Progenitor cell of endocrine pancreas (in vitro differentiated cells): ENCODE data around the gene WRAP73. TPM values are rescaled to one million over a fixed set of nuclear protein-coding genes. Genes with fewer than 3 reads are reported as not detected.

Source experiments
- DNase-seq: peaks from one replicate; pipeline ENCODE4 v3.0.0; 2021; ENCODE audit warnings: low spot score; ENCODE audit not compliant: unreplicated experiment
- H3K27ac Mint-ChIP-seq: 2 replicates; pipeline ENCODE4 v1.8.0; 2021; ENCODE audit warnings: mild to moderate bottlenecking, moderate library complexity, mixed read lengths
- H3K27me3 Mint-ChIP-seq: 2 replicates; pipeline ENCODE4 v1.8.0; 2021; ENCODE audit warnings: mixed read lengths
- H3K36me3 Mint-ChIP-seq: 2 replicates; pipeline ENCODE4 v1.8.0; 2022; ENCODE audit warnings: mixed read lengths; ENCODE audit not compliant: insufficient read depth
- H3K4me1 Mint-ChIP-seq: 2 replicates; pipeline ENCODE4 v1.8.0; 2021; ENCODE audit warnings: low read depth, mixed read lengths
- H3K4me3 Mint-ChIP-seq: 2 replicates; pipeline ENCODE4 v1.8.0; 2021; ENCODE audit warnings: low read depth, mild to moderate bottlenecking, moderate library complexity, mixed read lengths
- H3K9me3 Mint-ChIP-seq: 2 replicates; pipeline ENCODE4 v1.8.0; 2021; ENCODE audit warnings: low read depth, mixed read lengths
- total RNA-seq: library from RNA; stranded (reverse); gene quantifications from 2 replicates; pipeline ENCODE4 v1.2.1, GENCODE V29; 2021
- TF ChIP-seq, protein P1 (sequence below): fragments of 200-600 bp; sonication (generic); IDR thresholded peaks from one replicate; pipeline ENCODE4 v1.5.0; 2021; ENCODE audit warnings: antibody characterized with exemption, mild to moderate bottlenecking; ENCODE audit not compliant: unreplicated experiment

Gene WRAP73
- total RNA-seq, 1 donor from 2014 or later = 28.1 TPM

GRCh38 chr1:3662080-3662671, 12.3 kb upstream of the WRAP73 start:
- no peaks in the 10 kb centered on the region for H3K4me1 Mint-ChIP-seq
- no peak overlapping the region for H3K4me3 Mint-ChIP-seq
- H3K27me3 Mint-ChIP-seq = peaks cover 50% of the 10 kb centered on the region
- no peaks in the 10 kb centered on the region for H3K36me3 Mint-ChIP-seq
- TF ChIP-seq, protein P1, sequence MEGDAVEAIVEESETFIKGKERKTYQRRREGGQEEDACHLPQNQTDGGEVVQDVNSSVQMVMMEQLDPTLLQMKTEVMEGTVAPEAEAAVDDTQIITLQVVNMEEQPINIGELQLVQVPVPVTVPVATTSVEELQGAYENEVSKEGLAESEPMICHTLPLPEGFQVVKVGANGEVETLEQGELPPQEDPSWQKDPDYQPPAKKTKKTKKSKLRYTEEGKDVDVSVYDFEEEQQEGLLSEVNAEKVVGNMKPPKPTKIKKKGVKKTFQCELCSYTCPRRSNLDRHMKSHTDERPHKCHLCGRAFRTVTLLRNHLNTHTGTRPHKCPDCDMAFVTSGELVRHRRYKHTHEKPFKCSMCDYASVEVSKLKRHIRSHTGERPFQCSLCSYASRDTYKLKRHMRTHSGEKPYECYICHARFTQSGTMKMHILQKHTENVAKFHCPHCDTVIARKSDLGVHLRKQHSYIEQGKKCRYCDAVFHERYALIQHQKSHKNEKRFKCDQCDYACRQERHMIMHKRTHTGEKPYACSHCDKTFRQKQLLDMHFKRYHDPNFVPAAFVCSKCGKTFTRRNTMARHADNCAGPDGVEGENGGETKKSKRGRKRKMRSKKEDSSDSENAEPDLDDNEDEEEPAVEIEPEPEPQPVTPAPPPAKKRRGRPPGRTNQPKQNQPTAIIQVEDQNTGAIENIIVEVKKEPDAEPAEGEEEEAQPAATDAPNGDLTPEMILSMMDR = no peak
- DNase-seq = no peak
- no peaks in the 10 kb centered on the region for H3K9me3 Mint-ChIP-seq
- H3K27ac Mint-ChIP-seq = no peak overlapping the region

GRCh38 chr1:3661631-3662030, 11.7 kb upstream of the WRAP73 start:
- H3K27me3 Mint-ChIP-seq = peaks cover 53% of the 10 kb centered on the region

DNA sequence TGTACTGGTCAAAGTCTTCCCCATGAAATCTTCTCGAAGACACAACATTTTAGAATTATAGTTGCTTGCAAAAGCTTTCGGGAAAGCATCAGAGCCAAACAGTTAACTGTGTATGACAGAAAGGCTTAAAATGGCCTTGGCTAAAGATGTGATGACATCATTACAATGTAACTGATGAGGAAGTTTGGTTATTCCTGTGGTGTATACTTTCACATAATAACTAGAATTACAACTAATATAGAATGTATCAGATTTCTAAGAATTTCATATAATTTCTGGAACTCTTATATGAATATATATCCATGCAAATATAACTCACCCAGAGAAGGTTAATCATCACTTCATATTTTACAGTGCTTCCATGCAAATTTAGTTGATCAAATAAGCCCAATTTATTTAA, 10.8 kb upstream of the WRAP73 start:
- DNase-seq = no peak
- H3K4me1 Mint-ChIP-seq = no peaks in the 10 kb centered on the region
- no peaks in the 10 kb centered on the region for H3K9me3 Mint-ChIP-seq
- H3K36me3 Mint-ChIP-seq = no peaks in the 10 kb centered on the region
- TF ChIP-seq, protein P1 = no peak
- H3K4me3 Mint-ChIP-seq = no peak overlapping the region
- no peak overlapping the region for H3K27ac Mint-ChIP-seq
- H3K27me3 Mint-ChIP-seq = peaks cover 58% of the 10 kb centered on the region

More at GRCh38 chr1:3661631-3662030, 11.7 kb upstream of the WRAP73 start:
- H3K4me3 Mint-ChIP-seq = no peak overlapping the region
- no peaks in the 10 kb centered on the region for H3K36me3 Mint-ChIP-seq
- no peak for DNase-seq
- H3K4me1 Mint-ChIP-seq = no peaks in the 10 kb centered on the region
- no peaks in the 10 kb centered on the region for H3K9me3 Mint-ChIP-seq
- TF ChIP-seq, protein P1 = no peak
- H3K27ac Mint-ChIP-seq = no peak overlapping the region

- H3K4me1 Mint-ChIP-seq = no peaks in the 10 kb centered on the region
- peaks cover 69% of the 10 kb centered on the region for H3K27me3 Mint-ChIP-seq
- H3K9me3 Mint-ChIP-seq = no peaks in the 10 kb centered on the region
- TF ChIP-seq, protein P1 = no peak
- no peak overlapping the region for H3K27ac Mint-ChIP-seq
- H3K36me3 Mint-ChIP-seq = no peaks in the 10 kb centered on the region
- no peak for DNase-seq
- no peak overlapping the region for H3K4me3 Mint-ChIP-seq
These were observed 9.2 kb upstream of the WRAP73 start for GRCh38 chr1:3659093-3659492.

DNA sequence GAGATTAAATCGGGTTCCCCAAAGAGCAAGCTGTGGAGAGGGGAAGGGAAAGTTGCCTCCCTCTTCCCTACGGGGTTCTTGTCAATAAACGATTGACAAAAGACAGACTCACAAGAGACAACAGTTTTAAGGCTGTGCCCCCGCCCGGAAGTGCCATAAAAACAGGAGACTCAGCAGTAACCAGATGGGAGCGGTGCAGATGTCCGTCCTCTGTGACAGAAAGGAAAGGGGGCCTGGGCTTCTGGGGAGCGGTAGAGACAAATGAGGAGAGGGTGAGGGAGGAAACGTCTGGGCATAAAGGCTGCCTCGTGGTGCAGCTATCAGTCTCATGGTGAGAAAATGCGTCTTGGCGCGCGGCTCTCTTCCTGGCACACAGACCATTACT, 8.3 kb upstream of the WRAP73 start:
- H3K27ac Mint-ChIP-seq = no peak overlapping the region
- H3K36me3 Mint-ChIP-seq = no peaks in the 10 kb centered on the region
- H3K9me3 Mint-ChIP-seq = no peaks in the 10 kb centered on the region
- TF ChIP-seq, protein P1 = no peak
- H3K27me3 Mint-ChIP-seq = peaks cover 76% of the 10 kb centered on the region
- H3K4me3 Mint-ChIP-seq = no peak overlapping the region
- no peaks in the 10 kb centered on the region for H3K4me1 Mint-ChIP-seq
- DNase-seq = no peak
